ENCODE measurements around the gene KCNMA1. TPM values are rescaled to one million over a fixed set of nuclear protein-coding genes. Genes with fewer than 3 reads are reported as not detected.
A peak's percentile ranks its signal among the peaks of the same experiment; 100 is the strongest.

Gene KCNMA1
- total RNA-seq, 1 donor, result 77.8 TPM

DNA sequence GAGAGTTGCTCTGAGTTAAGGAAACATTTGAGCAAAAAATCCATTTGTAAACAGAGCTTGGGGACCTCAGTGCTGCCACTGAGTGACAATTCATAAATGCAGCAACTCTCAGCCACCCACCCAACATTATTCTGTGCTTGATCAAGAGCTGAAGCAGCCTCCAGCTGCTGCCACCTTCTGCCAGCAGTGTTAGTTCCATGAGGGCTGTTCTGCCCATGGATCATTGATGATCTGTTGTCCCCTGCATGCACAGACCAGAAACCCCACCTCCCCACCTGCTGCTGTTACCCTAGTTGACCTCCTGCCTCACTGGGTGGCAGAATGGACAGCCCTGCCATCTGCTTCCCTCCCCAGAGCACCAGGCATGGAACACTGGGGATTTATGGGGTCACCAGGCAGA is 305.4 kb downstream of the KCNMA1 start:
- Histone ChIP-seq H3K36me3 (ENCODE audit: insufficient read depth, low read length) (no peaks in the 10 kb centered on the region), H3K4me3 (ENCODE audit: insufficient read depth, low read length) (no peak overlapping the region), H3K27ac (ENCODE audit: low read depth, low read length) (no peak overlapping the region), H2AFZ (ENCODE audit: low read length) (no peak overlapping the region), H3K27me3 (ENCODE audit: insufficient read depth, low read length) (no peaks in the 10 kb centered on the region), H4K20me1 (ENCODE audit: insufficient read depth, low read length) (peaks cover 6% of the 10 kb centered on the region), H3K9me3 (ENCODE audit: low read depth, low read length) (no peaks in the 10 kb centered on the region), H3K79me2 (ENCODE audit: insufficient read depth, low read length) (no peaks in the 10 kb centered on the region), H3K4me1 (ENCODE audit: insufficient read depth, low read length) (no peaks in the 10 kb centered on the region), H3K4me2 (ENCODE audit: insufficient read depth, low read length) (no peak overlapping the region)
- TF ChIP-seq, protein P1, sequence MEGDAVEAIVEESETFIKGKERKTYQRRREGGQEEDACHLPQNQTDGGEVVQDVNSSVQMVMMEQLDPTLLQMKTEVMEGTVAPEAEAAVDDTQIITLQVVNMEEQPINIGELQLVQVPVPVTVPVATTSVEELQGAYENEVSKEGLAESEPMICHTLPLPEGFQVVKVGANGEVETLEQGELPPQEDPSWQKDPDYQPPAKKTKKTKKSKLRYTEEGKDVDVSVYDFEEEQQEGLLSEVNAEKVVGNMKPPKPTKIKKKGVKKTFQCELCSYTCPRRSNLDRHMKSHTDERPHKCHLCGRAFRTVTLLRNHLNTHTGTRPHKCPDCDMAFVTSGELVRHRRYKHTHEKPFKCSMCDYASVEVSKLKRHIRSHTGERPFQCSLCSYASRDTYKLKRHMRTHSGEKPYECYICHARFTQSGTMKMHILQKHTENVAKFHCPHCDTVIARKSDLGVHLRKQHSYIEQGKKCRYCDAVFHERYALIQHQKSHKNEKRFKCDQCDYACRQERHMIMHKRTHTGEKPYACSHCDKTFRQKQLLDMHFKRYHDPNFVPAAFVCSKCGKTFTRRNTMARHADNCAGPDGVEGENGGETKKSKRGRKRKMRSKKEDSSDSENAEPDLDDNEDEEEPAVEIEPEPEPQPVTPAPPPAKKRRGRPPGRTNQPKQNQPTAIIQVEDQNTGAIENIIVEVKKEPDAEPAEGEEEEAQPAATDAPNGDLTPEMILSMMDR (IDR thresholded peaks at IDR 0.05; ENCODE audit: extremely low read depth, low read depth, low read length), result no peak
- no peak for DNase-seq (ENCODE audit: insufficient read length, low spot score, missing footprints)

DNA sequence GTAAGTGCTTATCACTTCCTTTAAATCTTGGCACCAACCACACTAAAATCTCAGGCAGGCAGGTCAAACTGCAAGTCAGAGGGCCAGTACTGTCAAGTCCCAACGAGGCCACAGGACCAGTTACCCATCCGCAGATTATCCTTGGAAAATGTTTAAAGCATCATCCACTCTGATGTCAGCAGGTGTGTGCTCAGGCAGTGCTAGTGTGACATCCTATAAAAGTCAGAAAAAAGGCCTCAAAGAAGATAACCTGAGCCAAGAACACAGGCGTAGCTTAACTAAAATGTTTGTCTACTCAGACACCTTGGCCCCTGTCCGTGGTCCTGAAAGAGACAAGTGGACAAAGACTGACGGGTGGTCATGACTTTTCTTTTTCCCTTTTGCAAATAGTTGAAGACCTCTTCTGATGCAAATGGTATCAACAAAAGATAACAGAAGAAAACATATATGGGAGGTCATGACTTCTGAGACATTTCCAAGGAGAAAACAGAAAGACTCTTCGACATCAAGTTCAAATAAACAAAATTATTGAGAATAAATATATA is 309.3 kb downstream of the KCNMA1 start:
- Histone ChIP-seq H3K27me3 (ENCODE audit: insufficient read depth, low read length) (no peaks in the 10 kb centered on the region), H4K20me1 (ENCODE audit: insufficient read depth, low read length) (peaks cover 6% of the 10 kb centered on the region), H3K27ac (ENCODE audit: low read depth, low read length) (no peak overlapping the region), H3K4me1 (ENCODE audit: insufficient read depth, low read length) (no peaks in the 10 kb centered on the region), H3K4me3 (ENCODE audit: insufficient read depth, low read length) (no peak overlapping the region), H2AFZ (ENCODE audit: low read length) (no peak overlapping the region), H3K79me2 (ENCODE audit: insufficient read depth, low read length) (no peaks in the 10 kb centered on the region), H3K4me2 (ENCODE audit: insufficient read depth, low read length) (no peak overlapping the region), H3K9me3 (ENCODE audit: low read depth, low read length) (no peaks in the 10 kb centered on the region), H3K36me3 (ENCODE audit: insufficient read depth, low read length) (no peaks in the 10 kb centered on the region)
- TF ChIP-seq, protein P1 (IDR thresholded peaks at IDR 0.05; ENCODE audit: extremely low read depth, low read depth, low read length), result no peak
- DNase-seq (ENCODE audit: insufficient read length, low spot score, missing footprints), result no peak

DNA sequence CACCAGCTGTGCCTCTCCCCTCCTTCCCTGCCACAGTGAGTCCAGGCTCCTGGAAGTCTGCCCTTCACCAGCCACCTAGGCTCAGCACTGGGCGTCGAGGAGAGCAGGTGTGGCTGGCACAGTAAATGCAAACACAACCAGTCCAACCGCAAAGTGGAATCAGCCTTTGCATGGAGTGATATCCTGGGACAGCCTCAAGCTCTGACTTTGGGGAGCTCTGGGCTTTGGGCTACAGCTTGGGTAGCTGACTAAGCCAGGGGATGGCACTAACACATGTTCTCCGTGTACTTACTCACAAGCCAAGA is 312.4 kb downstream of the KCNMA1 start:
- Histone ChIP-seq H3K36me3 (ENCODE audit: insufficient read depth, low read length) (no peaks in the 10 kb centered on the region), H3K4me1 (ENCODE audit: insufficient read depth, low read length) (peaks cover 15% of the 10 kb centered on the region), H4K20me1 (ENCODE audit: insufficient read depth, low read length) (peaks cover 6% of the 10 kb centered on the region), H2AFZ (ENCODE audit: low read length) (no peak overlapping the region), H3K4me3 (ENCODE audit: insufficient read depth, low read length) (no peak overlapping the region), H3K4me2 (ENCODE audit: insufficient read depth, low read length) (no peak overlapping the region), H3K9me3 (ENCODE audit: low read depth, low read length) (no peaks in the 10 kb centered on the region), H3K27ac (ENCODE audit: low read depth, low read length) (no peak overlapping the region), H3K79me2 (ENCODE audit: insufficient read depth, low read length) (no peaks in the 10 kb centered on the region), H3K27me3 (ENCODE audit: insufficient read depth, low read length) (no peaks in the 10 kb centered on the region)
- TF ChIP-seq, protein P1 (IDR thresholded peaks at IDR 0.05; ENCODE audit: extremely low read depth, low read depth, low read length), result no peak
- no peak for DNase-seq (ENCODE audit: insufficient read length, low spot score, missing footprints)

DNA sequence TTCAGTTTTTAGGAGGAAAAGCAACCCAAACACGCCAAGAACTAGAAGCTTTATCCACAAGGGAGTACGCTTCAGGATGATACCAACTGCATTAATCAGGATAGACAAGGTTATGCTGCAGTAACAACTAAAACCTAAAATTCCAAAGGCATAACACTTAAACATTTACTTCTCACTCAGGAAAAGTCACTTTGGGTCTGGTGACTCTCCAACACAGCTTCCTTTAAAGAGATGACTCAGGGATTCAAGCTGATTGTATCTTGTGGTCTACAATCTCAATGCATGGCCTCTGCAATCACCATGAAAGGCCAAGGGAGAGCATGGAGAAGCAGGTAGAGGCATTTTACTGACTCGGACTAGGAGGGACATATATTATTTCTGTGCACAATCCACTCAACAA is 315.8 kb downstream of the KCNMA1 start:
- no peak overlapping the region for H3K4me2 ChIP-seq (ENCODE audit: insufficient read depth, low read length)
- no peak overlapping the region for H3K27ac ChIP-seq (ENCODE audit: low read depth, low read length)
- H3K36me3 ChIP-seq (ENCODE audit: insufficient read depth, low read length), result no peaks in the 10 kb centered on the region

More for the DNA sequence above, 315.8 kb downstream of the KCNMA1 start:
- Histone ChIP-seq H3K9me3 (ENCODE audit: low read depth, low read length) (no peaks in the 10 kb centered on the region), H2AFZ (ENCODE audit: low read length) (no peak overlapping the region), H3K27me3 (ENCODE audit: insufficient read depth, low read length) (no peaks in the 10 kb centered on the region), H3K4me1 (ENCODE audit: insufficient read depth, low read length) (peaks cover 16% of the 10 kb centered on the region), H4K20me1 (ENCODE audit: insufficient read depth, low read length) (no peaks in the 10 kb centered on the region), H3K4me3 (ENCODE audit: insufficient read depth, low read length) (no peak overlapping the region), H3K79me2 (ENCODE audit: insufficient read depth, low read length) (no peaks in the 10 kb centered on the region)
- TF ChIP-seq, protein P1 (IDR thresholded peaks at IDR 0.05; ENCODE audit: extremely low read depth, low read depth, low read length), result no peak
- peak; percentile 52 for DNase-seq (ENCODE audit: insufficient read length, low spot score, missing footprints)

All from osteoblast (primary cell).